ENCODE data around the gene INSR.

The INSR gene

GRCh38 chr19:7126132-7126531, 168.1 kb downstream of the INSR start:
- DNase-seq = no peak

DNA sequence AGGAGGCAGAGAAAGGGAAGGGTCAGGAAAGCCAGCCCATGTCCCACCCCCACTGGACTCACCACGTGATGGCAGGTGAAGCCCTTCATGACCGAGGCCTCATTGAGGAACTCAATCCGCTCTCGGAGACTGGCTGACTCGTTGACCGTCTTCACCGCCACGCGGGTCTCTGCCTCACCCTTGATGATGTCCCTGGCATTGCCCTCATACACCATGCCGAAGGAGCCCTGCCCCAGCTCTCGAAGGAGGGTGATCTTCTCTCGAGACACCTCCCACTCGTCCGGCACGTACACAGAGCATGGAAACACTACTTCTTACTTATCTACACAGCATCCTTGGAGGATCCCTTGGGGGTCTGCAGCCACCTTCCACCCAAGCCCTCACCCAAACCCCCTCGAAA, 169.0 kb downstream of the INSR start:
- no peak for DNase-seq

- no peak for DNase-seq
These were observed 169.4 kb downstream of the INSR start for GRCh38 chr19:7124782-7125181.

DNA sequence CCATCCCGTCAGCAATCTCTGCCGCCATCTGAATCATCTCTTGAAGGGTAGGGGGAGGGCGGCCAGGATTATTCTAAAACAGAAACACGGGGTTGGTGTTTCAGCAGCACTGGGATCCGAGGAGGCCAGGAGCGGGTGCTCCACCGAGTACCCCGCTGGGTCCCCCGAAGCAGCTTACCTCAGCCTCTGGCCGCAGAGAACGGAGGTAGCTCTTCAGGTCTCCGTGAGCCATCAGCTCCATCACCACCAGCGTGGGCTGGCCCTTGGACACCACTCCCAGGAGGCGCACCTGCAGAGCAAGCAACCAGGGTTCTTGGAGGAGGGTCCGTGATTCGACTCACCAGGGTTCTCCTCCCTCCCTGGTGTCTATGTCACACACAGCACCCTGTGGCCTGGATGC, 171.5 kb downstream of the INSR start:
- no peak for DNase-seq

DNA sequence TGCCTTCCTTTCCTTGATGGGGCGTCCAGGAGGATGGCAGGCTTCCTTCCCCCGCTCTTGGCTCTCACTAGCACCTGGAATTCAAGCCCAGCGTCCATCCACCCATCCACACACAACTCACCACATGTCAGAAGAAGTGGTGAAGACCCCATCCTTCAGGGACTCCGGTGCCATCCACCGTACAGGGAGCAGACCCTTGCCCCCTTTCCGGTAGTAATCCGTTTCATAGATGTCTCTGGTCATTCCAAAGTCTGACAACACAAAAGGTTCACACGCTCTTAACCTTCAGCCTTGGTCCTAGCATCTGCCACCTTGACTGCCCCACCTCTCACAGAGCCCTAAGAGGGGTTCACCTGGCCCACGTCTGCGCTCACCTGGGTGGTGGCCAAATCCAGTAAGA, 173.7 kb downstream of the INSR start:
- DNase-seq = no peak

- DNase-seq = no peak
These were observed 174.6 kb downstream of the INSR start for GRCh38 chr19:7119582-7119981.

- DNase-seq = no peak
These were observed 177.0 kb downstream of the INSR start for GRCh38 chr19:7117248-7117647.

GRCh38 chr19:7115721-7116120, 178.5 kb downstream of the INSR start:
- DNase-seq = no peak

GRCh38 chr19:7113233-7113632, 181.0 kb downstream of the INSR start:
- DNase-seq = no peak

- DNase-seq = no peak
These were observed 181.5 kb downstream of the INSR start for GRCh38 chr19:7112675-7113074.

- no peak for DNase-seq
These were observed 184.4 kb downstream of the INSR start for GRCh38 chr19:7109678-7110289.

DNA sequence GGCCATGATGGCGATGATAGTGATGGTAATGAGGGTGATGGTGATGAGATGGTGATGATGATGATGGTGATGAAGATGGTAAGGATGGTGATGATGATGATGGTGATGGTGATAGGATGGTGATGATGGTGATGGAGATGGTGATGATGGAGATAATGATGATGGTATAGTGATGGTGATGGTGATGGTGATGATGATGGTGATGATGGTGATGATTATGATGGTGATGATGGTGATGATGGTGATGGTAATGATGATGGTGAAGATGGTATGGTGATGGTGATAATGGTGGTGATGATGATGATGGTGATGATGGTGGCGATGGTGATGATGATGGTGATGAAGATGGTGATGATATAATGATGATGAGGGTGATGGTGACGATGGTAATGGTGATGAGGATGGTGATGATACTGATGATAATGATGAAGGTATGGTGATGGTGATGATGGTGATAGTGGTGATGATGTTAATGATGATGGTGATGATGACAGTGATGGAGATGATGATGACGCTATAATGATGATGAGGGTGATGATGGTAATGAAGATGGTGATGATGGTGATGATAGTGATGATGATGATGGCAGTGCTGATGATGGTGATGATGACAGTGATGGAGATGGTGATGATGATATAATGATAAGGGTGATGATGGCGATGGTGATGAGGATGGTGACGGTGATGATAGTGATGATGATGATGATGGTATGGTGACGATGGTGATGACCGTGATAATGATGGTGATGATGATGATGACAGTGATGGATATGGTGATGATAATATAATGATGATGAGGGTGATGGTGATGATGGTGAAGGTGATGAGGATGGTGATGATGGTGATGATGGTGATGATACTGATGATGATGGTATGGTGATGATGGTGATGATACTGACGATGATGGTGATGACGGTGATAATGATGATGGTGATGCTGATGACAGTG, 187.2 kb downstream of the INSR start:
- no peak for DNase-seq

DNA sequence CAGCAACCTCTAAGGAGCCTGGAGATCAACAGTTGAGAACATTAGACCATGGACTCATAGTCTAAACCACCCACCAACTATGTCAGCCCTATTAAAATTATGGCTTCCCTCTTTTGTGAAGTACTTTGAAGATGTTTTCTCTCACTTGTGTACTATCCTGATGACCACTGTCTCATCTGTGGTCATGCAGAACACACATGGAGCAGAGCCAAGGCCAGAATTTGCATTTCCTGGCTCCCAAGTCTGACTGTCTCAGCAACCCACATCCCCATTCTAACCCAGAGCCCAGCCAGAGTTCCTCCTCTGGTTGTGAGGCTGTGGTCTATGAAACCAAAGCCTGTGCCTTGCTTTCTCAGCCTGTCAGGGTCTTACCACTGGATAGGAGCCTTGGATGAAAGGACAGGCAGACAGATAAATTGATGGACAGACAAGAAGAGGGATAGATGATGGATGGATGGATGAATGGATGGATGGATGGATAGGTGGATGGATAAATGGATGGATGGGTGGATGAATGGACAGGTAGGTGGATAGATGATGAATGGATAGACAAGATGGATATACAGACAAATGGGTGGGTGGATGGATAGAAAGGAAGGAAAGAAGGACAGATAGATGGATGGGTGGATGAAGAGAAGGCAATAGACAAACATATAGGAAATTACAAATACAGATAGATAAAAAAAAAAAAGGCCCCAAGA, 189.3 kb downstream of the INSR start:
- no peak for DNase-seq

- no peak for DNase-seq
These were observed 192.5 kb downstream of the INSR start for GRCh38 chr19:7101498-7102253.

- no peak for DNase-seq
These were observed 194.7 kb downstream of the INSR start for GRCh38 chr19:7099597-7099921.

GRCh38 chr19:7098701-7099596, 195.3 kb downstream of the INSR start:
- DNase-seq = peak; percentile 93

DNA sequence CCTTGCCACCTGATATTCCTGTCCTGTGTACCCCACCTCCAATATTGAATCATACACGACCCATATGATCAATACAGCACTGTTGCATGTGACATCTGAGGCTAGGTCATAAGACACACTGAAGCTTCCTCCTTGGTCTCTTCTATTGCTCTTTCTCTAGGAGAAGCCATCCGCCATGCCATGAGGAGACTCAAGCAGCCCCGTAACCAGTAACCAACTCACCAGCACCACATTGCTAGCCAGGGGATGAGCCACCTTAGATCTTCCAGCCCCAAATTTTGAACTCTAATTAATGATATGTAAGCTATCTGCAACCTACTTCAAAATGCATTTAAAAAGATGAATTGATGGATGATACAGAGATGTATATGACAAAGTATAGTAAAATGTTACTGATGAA, 196.1 kb downstream of the INSR start:
- no peak for DNase-seq

- DNase-seq = no peak
These were observed 205.2 kb downstream of the INSR start for GRCh38 chr19:7088999-7089398.

- peak; percentile 53 for DNase-seq
These were observed 210.9 kb downstream of the INSR start for GRCh38 chr19:7083076-7083956.

DNA sequence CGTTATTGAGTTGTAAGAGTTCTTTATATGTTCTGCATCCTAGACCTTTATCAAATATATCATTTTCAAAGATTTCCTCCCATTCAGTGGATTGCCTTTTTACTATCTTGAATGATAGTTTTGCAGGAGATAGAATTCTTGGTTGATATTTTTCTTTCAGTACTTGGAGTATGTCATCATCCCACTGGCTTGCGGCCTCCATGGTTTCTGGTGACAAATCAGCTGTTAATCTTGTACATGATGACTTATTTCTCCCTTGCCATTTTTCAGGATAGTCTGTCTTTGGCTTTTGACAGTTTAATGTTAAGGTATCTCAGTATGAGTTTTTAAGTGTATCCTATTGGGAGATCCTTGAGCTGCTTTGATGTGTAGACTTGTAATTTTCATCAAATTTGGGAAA, 216.2 kb downstream of the INSR start:
- no peak for DNase-seq

GRCh38 chr19:7076151-7076550, 218.1 kb downstream of the INSR start:
- DNase-seq = no peak
